Epithelial cell of prostate (primary cell): ENCODE measurements around the gene MCM3AP.
"Not testable (repeated sequence)": the region's sequence is repeated elsewhere in the genome, so short reads cannot be mapped to it uniquely, and the experiment has no call there.

Source experiments
- DNase-seq: peaks from one replicate; pipeline ENCODE4 v3.0.0-alpha.2; 2011; ENCODE audit warnings: low read depth, low spot score
- H3K27ac ChIP-seq: fragments of 450-650 bp; 2 replicates; pipeline ENCODE4 v1.5.1; 2017; ENCODE audit warnings: mild to moderate bottlenecking

Gene MCM3AP

DNA sequence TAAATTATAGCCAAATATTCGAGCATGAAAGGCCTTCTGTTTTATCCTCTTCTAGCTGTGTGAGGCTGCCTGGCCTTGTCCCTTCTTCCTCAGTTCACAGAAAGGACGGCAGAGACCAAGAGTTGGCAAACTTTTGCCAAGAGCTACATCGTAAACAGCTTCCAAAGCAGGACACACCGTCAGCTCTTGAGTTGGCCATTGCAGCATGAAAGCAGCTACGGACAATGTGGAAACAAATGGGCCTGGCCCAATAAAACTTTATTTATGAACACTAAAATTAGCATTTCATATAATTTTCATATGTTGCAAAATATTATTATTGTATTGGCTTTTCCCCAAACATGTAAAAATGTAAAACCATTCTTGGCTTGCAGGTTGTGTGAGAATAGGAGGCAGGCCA lies 27.5 kb upstream of the MCM3AP start:
- no peak for DNase-seq
- H3K27ac ChIP-seq: no peak overlapping the region

DNA sequence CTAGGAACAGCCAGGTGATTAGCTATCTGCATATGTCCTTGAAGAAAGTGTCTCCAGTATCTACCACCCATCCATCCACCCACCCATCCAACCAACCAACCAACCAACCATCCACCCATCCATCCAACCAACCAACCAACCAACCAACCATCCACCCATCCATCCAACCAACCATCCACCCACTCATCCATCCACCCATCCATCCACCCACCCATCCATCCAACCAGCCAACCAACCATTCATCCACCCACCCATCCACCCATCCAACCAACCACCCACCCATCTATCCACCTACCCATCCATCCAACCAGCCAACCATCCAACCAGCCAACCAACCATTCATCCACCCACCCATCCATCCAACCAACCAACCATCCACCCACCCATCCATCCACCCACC lies 26.2 kb upstream of the MCM3AP start:
- DNase-seq: no peak
- no peak overlapping the region for H3K27ac ChIP-seq

DNA sequence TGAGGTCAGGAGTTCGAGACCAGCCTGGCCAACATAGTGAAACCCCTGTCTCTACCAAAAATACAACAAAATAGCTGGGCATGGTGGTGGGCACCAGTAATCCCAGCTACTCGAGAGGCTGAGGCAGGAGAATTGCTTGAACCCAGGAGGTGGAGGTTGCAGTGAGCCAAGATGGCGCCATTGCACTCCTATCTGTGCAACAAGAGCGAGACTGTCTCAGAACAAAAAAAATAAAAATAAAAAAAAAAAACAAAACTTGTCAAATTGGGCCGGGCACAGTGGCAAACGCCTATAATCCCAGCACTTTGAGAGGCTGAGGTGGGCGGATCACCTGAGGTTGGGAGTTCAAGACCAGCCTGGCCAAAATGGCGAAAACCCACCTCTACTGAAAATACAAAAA lies 24.8 kb upstream of the MCM3AP start:
- DNase-seq, H3K27ac ChIP-seq: not testable (repeated sequence)

DNA sequence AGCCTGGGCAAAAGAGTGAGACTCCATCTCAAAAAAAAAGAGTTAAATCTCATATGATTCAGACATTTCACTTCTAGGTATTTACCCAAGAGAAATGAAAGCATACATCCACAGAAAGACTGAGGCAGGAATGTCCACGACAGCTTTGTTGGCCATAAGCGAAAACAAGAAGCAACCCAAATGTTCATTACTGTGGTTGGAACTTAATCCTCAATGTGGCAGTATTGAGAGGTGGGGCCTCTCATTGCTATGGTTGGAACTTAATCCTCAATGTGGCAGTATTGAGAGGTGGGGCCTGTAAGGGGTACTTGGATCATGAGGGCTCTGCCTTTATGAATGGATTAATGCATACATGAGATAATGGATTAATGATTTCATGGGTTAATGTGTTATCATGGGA lies 23.0 kb upstream of the MCM3AP start:
- no peak for DNase-seq
- H3K27ac ChIP-seq: no peak overlapping the region

DNA sequence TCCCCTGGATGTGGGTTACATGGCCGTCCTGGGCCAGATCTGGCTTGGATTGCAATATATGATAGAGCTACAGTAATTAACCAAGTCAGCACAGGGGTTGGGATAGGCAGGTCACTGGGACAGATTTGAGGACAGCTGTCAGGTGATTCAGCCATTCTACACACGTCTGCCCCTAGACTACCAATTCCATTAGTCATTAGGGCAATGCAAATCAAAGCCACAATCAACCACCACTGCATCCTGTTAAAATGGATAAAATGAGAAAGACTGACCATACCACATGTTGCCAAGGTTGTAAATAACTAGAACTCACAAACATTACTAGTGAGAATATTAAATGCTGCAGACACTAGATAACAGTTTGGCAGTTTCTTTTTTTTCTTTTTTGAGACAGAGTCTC lies 22.2 kb upstream of the MCM3AP start:
- no peak for DNase-seq
- no peak overlapping the region for H3K27ac ChIP-seq

DNA sequence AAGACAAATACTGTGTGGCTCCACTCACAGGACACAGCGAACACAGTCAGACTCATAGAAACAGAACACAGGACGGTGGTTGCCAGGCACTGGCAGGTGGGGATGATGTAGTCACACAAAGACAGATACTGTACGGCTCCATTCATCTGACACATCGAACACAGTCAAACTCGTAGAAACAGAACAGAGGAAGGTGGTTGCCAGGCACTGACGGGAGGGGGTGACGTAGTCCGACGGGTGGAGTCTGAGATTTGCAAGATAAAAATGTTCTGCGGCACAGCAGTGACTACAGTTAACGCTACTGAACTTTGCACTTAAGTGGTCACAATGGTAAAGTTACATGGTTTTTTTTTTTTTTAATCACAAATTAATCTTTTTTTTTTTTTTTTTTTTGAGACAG lies 19.5 kb upstream of the MCM3AP start:
- H3K27ac ChIP-seq: no peak overlapping the region
- no peak for DNase-seq

DNA sequence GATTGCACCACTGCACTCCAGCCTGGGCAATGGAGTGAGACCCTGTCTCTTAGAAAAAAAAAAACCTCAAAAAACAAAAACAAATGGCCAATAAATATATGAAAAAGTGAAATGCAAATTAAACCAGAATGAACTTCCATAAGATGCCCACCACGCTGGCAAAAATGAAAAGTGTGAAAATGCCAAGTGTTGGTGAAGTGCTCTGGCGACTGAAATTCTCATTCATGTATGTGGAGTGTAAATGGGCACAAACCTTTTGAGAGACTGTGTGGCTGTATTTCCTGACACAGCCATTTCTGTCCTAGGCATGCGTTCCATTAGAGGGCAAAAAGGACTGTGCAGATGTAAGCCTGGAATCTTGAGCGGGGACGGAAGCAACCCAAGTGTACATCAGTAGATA lies 19.0 kb upstream of the MCM3AP start:
- no peak for DNase-seq
- H3K27ac ChIP-seq: no peak overlapping the region

DNA sequence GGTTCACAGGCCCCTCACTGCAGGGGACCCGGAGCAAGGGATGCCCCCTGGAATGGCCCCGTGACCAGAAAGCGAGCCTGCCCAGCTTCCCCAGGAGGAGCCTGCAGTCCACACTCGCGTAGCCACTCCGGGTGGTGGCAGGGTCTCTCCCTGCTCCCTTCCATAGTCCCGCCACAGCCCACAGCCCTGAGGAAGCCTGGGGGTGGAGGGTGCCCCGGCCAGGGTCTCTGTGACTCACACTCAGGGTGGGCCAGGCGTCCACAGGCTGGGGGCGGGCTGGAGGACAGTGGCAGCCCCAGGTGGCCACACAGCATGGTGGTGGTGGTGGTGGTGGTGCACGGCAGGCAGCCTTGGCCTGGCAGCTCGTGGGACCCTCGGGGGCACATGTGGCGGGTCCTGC lies 16.3 kb upstream of the MCM3AP start:
- H3K27ac ChIP-seq: no peak overlapping the region
- no peak for DNase-seq

DNA sequence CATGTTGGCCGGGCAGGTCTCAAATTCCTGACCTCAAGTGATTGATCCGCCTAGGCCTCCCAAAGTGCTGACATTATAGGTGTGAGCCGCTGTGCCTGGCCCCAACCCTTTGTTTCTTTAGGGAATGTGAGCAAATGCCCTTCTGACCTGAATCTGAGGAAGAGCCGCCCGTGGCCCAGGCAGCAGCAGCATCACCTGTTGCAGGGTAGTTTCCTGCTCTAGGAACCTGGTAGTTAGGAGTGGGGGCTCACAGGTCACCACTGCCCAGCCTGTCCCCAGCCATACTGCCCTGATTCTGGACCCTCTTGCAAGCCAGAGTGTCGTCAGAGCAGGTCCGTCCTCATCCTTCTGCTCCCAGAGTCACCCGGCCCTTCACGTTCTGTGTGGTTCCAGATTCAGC lies 13.8 kb upstream of the MCM3AP start:
- no peak overlapping the region for H3K27ac ChIP-seq
- DNase-seq: no peak

DNA sequence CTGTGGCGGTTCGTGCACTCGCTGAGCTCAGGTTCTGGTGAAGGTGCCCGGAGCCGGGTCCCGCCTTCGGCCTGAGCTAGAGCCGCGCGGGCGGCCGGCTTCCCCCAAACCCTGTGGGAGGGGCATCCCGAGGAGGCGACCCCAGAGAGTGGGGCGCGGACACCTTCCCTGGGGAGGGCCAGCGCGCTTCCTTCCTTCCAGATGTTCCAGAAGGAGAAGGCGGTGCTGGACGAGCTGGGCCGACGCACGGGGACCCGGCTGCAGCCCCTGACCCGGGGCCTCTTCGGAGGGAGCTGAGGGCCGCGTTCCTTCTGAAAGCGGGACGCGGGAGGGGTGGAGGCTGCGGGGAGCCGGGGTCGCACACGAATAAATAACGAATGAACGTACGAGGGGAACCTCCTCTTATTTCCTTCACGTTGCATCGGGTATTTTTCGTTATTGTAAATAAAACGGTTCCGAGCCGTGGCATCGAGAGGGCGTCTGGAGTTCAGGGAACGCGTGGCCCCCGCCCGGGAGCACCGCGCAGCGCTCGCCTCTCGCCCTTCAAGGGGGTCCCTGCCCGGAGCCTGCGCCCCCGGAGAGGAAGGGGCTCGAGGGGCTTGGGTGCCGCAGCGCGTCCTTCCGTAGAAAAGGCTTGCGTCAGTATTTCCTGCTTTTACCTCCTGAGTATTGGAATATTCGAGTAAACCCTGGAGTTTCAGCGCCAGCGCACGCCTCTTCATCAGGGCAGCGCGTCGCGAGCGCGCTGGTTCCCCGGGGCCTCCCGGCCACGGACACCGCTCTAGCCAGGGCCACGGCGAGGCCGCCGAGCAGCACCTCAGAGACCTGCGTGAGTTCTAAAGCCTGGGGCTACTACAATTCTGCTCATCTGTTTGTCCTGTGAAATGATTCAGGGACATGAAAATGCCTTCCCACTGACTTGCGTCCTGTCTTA lies 12.2 kb upstream of the MCM3AP start:
- DNase-seq: no peak
- H3K27ac ChIP-seq: no peak overlapping the region

DNA sequence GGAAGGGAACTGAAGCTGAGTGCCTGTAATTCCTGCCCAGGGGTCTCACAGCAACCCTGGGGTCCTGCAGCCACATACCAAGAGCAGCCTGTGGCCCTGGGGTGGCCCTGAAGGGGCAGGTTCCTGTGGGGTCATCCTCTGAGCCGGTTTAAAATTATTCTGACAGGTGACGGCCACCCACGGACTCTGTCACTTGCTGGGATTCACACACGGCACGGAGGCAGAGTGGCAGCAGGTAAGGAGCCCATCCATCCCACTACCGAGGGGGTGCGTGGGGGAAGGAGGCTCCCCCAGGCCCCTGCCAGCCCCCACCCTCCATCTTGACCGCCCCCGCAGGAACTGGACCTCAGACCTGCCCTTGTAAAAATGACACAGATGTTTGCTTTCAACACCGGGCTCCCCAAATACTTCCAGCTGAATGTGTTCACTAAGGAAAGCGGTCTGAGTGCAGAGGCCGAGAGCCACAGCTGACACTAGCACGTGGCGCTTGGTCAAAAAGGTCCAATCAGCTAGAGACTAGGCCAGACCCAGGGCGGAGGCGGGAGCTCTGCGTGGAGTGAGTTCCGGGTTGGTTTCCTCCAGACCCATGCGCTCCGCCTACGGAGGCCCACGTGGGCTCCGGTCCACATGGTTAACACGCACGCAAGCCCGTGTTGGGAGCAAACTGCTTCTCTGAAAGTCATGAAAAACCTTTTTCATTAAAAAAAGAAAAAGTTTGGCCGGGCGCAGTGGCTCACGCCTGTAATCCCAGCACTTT lies 10.8 kb upstream of the MCM3AP start:
- DNase-seq: no peak
- H3K27ac ChIP-seq: no peak overlapping the region

DNA sequence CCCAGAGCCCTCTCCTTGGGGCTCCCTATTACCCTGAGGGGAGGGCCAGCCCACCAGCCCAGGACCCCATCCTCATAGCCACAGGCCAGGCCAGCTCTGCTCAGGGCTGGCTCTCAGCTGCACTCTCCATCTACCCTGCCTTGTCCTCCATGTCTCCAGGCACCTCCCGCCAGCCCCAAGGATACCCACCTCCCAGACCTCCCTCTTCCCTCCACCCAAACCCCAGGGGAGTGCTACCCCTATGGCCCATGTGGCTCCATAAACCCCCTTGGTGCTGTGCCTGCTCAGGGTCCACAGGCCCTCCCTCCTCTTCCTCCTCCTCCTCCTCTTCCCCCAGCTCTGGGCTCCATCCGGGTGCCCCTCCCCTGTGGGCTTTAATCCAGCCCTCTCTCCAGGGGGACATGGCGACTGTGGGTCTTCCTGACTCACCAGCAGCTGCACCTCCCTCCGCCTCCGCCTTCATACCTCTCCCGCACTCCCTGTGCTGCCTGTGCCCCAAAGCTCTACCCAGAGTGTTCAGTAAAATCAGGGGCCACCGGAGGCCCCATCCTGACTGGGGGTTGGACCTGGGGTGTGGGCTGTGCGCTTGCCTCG lies 9.9 kb upstream of the MCM3AP start:
- no peak for DNase-seq
- no peak overlapping the region for H3K27ac ChIP-seq

DNA sequence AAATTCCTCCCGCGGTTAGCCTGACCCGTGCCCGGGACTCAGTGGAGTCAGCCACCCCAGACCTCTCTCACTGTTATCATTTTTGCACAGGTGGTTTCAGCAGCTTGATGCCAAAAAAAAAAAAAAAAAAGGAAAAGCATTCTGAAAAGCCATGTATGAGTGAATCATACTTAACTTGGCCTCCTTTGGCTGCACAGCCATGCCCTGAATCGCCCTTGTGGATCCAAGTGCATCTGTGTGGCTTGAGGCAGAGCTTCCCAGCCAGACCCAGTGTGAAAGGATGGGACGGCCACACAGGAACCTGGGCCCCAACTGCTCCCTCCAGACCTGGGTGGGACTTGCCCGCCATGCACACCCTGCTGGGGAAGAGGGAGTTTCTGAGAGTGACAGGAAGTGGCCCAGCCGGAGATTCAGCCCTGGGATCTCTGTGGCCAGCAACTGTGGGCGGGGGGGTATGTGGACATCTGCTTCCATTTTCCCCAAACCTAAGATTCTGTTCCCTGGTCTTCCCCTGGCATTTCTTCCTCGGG lies 9.3 kb upstream of the MCM3AP start:
- H3K27ac ChIP-seq: no peak overlapping the region
- no peak for DNase-seq

DNA sequence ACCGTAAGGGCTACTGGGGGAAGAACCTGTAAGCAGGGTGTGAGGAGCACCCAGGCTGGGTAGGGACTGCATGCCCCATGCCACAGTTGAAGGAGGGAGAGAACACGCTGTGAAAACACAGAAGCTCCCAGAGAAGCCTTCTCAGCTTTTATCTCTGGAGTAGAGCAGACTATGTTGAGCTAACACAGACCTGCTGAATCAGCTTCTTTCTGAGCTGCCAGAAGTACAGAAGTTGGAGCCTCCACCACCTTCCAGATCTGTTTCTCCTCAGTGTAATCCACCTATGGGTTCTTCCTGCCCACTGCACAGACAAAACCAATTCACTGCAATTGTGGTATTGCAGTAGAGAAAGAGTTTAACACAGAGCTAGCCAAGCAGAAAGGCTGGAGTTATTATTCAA lies 6.2 kb upstream of the MCM3AP start:
- no peak for DNase-seq
- H3K27ac ChIP-seq: no peak overlapping the region

DNA sequence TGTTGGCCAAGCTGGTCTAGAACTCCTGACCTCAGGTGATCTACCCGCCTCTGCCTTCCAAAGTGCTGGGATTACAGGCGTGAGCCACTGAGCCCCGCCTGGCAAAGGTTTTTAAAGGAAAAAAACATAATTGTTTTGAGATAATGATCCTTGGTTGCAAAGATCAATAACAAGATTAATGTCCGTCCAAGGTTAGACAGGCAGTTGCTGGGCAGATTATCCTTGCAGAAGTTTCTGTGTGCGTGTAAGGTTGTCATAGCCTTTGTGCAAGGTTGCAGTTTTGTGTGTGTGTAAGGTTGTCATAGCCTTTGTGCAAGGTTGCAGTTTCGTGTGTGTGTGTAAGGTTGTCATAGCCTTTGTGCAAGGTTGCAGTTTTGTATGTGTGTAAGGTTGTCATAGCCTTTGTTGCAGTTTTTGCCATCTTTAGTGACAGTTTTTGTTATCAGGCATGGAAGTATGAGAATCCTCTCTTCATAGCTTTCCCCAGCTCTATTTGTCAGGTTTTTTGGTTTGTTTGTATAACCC lies 4.3 kb upstream of the MCM3AP start:
- DNase-seq: no peak
- no peak overlapping the region for H3K27ac ChIP-seq

DNA sequence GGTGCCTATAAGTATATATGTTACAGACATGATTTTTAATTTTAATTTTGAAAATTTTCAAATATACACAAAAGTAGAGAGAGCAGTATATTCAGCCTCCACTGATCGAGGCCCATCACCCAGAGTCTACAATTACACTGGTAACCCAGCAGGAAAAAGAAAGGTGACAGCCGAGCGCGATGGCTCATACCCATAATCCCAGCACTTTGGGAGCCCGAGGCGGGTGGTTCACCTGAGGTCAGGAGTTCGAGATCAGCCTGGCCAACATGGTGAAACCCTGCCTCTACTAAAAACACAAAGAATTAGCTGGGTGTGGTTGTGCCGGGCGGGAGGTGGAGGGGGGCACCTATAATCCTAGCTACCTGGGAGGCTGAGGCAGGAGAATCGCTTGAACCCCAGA lies 2.1 kb upstream of the MCM3AP start:
- no peak for DNase-seq
- H3K27ac ChIP-seq: no peak overlapping the region

DNA sequence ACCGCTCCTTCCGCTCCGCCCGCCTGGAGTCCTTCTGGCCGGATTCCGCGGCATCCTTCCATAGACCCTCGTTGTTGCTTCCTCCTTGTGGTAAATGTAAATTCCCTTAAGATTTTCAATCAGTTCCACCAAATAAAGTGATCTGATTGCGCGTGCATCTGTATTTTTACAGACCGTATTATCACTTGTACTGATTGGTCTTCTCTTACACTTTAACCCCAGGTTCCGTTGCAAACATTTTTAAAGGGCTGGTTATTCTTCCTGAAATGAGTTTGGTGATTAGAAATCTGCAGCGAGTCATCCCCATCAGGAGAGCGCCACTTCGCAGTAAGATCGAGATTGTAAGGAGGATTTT lies 1.2 kb upstream of the MCM3AP start:
- H3K27ac ChIP-seq: peak overlapping the region; percentile 94
- DNase-seq: no peak

DNA sequence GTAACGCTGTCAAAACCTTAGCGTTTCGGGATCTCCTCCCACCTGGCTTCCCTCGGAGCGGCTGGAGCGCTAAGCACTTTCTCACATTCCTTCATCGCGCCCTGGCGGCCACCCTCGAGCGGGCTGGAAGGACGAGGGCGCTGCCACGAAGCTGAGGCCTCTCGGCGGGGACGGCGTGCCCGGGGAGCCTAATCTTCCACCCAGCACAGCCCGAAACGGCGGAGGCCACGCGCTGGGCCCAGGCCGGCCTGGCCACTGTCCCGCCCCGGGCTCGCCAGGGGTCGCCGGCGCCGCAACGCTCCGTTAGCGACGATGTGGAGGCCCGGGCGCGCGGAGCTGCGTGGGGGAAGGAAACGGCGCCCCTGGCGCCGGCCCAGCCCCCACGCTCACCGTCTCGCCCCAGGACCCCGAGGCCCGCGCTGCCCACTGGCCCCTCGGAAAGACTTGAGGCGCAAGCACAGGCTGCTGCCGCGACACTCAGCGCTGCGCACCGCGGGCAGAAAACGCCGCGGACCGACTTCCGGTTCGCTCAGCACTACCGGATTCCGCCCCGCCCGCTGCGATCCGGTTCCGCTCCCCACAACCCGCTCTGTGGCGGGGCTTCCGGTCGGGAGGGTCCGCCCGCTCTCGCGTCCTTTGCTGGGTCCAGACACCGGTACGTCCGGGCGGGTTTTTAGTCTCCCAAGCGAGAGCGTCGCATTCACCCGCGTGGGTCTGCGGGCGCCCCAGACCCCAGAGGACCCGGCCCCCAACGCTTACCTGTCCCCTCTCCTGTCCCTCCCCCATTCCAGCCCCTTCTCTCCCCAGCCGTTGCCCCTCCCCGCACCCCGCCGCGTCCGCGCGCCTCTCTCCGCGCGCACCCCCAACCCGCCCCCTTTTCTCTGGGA lies 593 bp upstream of the MCM3AP start, which contains the start of gene YBEY:
TSS of gene YBEY (plus strand) at position 582 of the 887 bp plus-strand sequence. CDS start 572 bp downstream, outside the sequence.
- peak; percentile 67 for DNase-seq
- H3K27ac ChIP-seq: peak within 1 kb of the TSS; percentile 94

DNA sequence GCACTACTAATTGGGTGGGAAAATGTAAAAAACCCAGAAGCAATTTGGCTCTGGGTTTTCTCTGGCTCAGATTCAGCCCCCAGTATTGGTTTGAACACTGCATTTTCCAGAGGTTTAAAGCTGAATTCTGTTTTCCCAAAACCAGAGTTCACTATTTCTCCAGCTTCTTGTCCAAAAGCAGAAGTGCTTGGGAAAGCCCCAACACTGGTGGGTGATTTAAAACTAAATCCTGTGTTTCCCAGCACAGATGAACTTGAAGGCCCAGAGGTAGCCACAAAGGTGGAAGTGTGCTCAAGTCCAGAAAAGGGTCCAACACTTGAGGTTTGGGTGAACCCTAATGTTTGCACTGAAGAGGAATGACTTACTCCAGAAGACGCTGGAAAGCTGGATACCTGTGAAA lies 678 bp downstream of the MCM3AP start:
- DNase-seq: no peak
- H3K27ac ChIP-seq: no peak overlapping the region
